Stimulated activated CD8-positive, alpha-beta memory T cell treated with anti-CD3 and anti-CD28 coated beads, Interleukin-4, amount 100 ng/mL, for 48 hours (primary cell): ENCODE results near the gene ANKS1B.
"Not testable (repeated sequence)": the region's sequence is repeated elsewhere in the genome, so short reads cannot be mapped to it uniquely, and the experiment has no call there.

ENCODE experiments used
- DNase-seq: peaks from one replicate; pipeline ENCODE4 v3.0.0-alpha.2; 2020

The ANKS1B gene

DNA sequence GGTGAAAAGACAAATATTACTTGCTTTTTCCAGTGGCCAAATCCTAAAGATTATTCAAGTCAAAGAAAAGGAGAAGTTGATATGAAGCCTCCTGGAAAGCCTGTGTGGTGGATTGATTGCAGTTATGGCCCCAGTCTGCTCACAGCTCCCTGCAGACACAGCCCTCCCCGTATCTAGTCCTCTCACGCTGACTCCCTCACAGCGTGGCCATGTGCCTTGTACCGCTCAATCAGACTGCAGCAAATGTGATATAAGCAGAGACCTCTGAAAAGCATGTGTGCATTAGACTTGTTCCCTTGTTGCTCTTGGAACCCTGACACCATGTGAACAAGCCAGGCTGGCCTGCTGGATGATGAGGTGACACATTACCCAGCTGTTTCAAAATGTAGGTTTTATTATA, 735.2 kb downstream of the ANKS1B start:
- DNase-seq = no peak

- DNase-seq = not testable (repeated sequence)
Measured at GRCh38 chr12:99237907-99238538, 746.7 kb downstream of the ANKS1B start.

- no peak for DNase-seq
Measured at GRCh38 chr12:99235381-99235780, 749.4 kb downstream of the ANKS1B start.

DNA sequence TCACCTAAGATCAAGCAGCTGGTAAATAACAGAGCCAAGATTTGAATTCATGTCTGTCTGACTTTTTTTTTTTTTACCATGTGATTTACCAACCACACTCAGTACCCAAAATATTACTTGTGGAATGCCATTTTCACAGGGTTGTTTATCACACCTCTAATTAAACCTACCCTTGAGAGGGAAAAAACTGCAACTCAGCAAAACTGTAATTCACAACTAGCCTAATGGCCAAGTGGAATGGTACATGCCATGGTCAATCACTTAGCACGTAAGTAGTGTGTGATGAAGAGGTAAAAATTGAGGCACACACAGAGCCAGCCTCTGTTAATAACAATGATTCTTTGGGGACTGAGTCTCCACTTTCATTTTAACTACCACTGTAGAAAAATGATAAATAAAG, 750.0 kb downstream of the ANKS1B start:
- no peak for DNase-seq

GRCh38 chr12:99232324-99232723, 752.4 kb downstream of the ANKS1B start:
- no peak for DNase-seq

DNA sequence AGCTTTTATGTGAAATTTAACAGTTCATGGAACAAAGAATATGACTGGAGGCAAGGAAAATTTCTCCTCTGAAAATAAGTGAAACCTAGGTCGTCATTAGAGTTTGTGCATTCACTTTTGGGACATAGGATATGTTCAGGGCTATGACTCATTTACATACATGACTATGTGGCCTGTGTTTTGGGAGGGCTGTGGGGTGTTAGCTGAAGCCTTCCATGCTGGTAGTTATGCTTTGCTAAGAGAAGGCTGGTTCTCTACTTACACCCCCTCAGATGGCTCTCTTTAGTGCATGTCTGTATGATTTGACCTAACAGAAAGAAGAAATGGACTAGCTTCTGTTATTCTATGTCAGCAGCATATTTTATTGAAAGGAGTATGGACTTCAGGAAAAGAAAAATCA, 753.7 kb downstream of the ANKS1B start:
- no peak for DNase-seq

DNA sequence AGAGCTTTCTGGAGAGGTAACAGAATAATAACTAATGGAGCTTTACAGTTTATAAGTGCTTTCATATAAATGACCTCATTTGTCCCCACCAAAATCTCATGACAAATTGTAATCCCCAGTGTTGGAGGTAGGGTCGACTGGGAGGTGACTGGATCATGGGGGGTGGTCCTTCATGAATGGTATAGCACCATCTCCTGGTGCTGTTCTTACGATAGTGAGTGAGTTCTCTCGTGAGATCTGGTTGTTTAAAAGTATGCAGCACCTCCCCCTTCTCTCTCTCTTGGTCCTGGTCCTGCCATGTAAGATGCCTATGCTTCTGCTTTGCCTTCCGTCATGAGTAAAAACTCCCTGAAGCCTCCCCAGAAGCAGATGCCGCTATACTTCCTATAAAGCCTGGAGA, 760.5 kb downstream of the ANKS1B start:
- DNase-seq = no peak

- no peak for DNase-seq
Measured at GRCh38 chr12:99223579-99223978, 761.2 kb downstream of the ANKS1B start.

- no peak for DNase-seq
Measured at GRCh38 chr12:99213047-99213446, 771.7 kb downstream of the ANKS1B start.

DNA sequence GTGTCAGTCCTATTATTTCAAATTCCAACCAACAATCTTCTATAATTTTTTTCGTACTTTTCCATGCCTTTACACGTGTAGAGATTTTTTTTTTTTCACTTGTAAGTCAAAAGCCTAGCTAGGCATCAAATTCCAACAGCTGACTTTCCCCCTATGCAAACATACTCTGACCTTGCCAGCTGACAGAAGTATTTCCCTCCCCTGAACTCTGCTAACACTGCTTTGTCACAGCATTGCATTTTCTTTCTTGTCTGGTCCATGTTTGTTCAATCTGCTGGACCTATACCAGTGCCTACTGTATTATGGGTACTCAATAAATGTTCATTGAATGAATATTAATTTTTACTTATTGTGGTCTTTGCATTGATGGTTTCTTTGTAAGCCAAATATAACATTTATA, 772.5 kb downstream of the ANKS1B start:
- no peak for DNase-seq

- DNase-seq = no peak
Measured at GRCh38 chr12:99205111-99205510, 779.6 kb downstream of the ANKS1B start.

GRCh38 chr12:99201906-99202645, 782.7 kb downstream of the ANKS1B start:
- DNase-seq = no peak

DNA sequence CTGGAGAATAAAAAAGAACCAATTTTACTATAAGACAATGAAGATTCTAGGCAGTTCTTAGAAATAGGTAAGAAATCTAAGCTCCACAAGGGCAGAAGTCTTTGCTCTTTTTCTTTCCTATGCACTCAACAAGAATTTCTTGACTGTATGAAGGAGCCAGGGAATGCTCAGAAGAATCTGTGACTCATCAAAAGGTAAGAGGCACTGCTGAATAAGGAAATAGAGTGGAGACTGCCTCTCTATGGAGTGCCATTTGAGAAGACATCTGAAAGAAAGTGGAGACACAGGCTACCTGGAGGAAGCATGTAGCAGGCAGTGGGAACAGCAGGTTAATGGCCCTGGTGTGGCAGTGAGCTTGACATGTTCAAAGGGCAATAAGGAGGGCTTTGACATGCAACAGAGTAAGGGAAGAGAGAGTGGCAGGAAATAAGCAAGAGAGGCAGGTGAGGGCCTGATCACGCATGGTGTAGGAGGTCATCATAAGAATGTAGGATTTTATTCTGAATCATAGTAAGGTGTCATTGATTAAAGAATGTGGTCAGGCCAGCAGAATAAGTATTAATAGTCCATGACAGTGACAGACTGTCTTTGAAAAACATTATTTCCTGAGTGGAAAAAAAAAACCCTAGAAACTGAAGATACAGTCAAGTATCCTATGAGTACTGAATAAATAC, 783.9 kb downstream of the ANKS1B start:
- no peak for DNase-seq

GRCh38 chr12:99195474-99195873, 789.3 kb downstream of the ANKS1B start:
- DNase-seq = no peak

DNA sequence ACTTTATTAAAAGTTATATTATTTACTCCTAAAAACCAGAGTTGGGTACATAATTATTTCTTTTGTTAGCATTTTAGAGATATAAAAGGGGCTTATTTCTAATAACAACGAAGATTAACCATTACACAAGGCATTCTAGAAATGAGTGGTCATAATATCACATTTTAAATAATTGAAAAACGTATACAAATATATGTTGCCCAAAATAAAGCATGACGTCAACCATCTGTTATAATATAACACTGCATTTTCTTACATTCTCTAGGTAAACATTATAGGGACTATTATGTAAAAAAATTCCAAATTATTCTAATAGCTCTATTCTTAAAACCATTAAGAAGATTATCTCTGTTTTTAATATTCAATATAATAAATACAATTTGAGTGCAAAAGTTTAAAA, 792.2 kb downstream of the ANKS1B start:
- no peak for DNase-seq

DNA sequence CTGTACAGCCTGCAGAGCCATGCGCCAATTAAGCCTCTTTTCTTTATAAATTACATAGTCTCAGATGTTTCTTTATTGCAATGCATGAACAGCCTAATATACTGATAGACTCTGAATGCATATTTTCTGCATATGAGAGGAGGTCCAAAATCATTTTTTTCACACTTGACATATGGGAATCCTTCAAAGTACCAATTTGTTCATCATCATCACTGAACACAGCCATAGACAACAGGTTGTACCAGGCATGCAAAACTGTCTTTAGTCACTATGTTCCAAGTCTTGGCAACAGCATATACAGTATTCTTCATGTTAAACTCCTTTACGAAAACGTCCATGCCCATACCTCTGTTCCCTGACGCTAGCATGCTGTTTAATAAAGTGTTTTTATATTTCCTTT, 807.9 kb downstream of the ANKS1B start:
- DNase-seq = no peak

- DNase-seq = no peak
Measured at GRCh38 chr12:99170461-99170860, 814.3 kb downstream of the ANKS1B start.

DNA sequence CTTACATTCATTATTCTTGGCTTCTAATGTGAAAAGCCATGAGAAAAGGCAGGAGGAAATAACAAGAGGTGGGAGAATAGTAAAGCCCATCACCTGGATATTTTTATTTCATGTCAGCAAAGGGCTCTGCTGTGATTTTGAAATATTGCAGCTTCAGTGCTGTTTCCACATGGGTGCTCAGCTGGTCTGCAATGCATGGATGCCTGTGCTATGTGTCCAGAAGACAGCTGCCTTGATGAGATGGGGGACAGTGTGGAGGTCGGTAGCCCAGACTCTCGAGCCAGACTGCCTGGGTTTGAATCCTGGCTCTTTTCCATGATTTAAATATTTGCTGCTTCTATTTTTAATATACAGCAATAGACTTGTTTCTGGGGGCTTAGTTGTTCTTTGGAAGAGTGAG, 814.7 kb downstream of the ANKS1B start:
- DNase-seq = no peak

GRCh38 chr12:99157946-99158345, 826.8 kb downstream of the ANKS1B start:
- no peak for DNase-seq

DNA sequence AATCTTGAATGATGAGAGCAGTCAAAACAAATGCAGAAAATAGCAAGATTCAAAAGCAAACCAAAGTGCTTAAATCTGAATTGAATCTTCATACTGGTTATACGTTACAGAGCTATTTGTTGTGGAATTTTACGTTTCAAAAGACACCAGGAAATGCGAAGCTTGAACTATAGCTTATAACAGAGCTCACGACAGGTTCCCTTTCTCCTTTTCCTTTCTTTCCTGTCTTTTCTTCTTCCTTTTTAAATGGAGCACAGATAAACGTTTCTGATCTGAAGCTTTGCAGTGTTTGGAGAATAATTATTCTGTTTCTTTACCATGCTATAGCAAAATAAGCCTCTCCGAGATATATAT, 829.8 kb downstream of the ANKS1B start:
- no peak for DNase-seq

- DNase-seq = no peak
Measured at GRCh38 chr12:99154216-99154982, 830.3 kb downstream of the ANKS1B start.

GRCh38 chr12:99153293-99153692, 831.4 kb downstream of the ANKS1B start:
- DNase-seq = no peak

DNA sequence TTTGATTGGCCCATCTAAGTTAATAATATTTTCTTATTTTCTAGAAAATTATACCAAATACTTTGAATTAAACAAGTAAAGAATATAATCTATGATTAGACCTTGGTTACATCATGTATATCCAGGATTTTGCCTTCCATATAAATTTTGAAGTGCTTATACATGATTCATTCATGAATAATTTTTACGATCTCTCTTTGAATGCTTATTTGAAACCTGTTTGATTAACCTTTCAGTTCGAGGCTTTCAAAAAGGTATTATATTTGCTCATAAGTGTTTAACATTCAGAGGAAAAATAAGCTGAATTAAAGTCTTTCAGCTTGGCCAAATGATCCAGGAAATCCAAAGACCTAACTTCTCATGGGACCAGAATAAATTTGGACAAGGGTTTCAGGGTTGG, 832.4 kb downstream of the ANKS1B start:
- no peak for DNase-seq

DNA sequence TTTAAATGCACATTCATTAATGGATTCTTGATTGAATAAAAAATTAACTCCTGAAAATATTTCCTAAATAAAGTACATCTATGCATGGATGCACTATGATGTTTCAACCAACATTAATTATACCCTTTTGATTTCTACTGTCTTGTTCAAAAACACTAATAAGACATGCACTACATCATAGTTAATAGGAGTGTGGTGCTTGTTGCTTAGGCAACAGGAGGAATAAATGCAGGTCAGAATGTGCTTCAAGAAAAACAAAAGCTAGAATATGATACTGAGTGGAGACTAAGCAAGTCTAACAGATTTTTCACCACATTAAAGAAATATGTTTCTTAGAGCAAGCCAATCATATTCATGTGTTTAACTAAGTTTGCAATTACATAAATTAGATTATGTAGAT, 833.0 kb downstream of the ANKS1B start:
- no peak for DNase-seq
